Measurements from ENCODE around the gene ARHGEF12.

The ARHGEF12 gene

DNA sequence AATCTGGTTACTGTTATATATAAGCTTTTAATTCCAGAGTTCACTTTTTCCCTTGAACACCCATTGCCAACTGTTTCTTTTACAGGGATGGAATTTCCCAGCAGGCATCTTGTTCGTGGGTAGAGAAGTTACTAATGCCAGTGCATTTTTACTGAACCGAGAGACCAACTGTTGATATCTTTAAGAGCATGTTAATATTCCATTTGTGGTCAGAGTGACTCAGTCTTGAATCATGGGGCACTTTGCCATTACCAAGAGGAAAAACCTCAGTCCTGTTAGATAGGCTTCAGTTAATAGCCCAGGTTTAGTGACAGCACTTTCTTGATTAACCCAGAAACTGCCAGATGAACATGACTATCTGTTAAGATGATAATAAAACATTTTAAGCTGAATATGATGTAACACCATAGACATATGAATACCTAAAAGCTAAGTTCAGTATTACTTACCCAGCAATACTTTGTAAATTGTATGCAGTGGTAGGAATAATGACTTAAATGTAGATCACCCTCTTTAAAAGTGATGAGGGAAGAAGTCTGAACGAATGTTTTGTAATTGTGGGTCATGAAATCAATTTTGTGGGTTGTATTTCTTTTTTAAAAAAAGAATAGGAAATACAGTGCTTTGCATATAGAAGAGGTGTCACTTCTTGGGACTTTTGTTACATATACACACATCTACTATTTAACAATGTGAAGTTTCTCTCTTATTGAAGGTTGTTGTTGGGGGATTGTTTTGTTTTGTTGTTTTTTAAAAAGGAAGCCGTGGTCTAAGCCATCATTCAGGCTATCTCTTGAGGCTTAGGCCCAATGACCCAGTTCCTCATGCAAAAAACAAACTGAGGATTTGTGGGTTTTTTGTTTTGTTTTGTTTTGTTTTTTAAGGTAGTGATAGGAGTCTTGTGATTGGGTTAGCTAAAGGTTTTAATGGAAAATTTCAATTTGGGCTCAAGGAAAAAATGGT, 96.1 kb downstream of the ARHGEF12 start:
- DNase-seq: no peak

DNA sequence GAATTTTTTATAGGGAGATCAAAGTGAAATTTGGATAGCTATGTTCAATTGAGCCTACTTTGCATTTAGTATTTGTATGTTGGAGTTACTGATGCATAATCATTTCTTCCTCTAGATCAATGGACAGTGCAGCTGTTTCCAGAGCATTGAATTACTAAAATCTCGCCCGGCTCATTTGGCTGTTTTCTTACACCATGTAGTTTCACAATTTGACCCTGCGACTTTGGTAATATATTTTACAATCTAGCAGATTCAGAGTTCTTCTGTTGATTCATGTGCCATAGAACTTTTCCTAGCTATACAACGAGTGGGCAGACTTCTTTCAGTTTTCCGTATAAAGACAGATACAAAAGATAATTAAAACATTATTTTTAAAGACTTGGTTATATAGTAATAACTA, 105.4 kb downstream of the ARHGEF12 start:
- DNase-seq: no peak

DNA sequence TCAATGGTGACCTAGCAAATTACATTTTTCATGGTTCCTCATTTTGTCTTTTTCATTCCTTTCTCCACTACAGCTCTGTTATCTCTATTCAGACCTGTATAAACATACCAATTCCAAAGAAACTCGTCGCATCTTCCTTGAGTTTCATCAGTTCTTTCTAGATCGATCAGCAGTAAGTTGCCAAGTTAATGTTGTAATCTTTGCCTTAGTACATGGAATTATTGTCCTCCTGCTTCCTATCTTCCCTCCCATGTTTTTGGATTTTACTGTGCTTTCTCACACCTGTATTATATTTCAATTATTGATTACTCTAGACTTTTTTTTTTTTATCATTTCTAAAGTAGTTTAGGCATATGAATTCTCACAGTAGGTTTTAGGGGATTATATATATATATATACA, 105.8 kb downstream of the ARHGEF12 start:
- DNase-seq: no peak

DNA sequence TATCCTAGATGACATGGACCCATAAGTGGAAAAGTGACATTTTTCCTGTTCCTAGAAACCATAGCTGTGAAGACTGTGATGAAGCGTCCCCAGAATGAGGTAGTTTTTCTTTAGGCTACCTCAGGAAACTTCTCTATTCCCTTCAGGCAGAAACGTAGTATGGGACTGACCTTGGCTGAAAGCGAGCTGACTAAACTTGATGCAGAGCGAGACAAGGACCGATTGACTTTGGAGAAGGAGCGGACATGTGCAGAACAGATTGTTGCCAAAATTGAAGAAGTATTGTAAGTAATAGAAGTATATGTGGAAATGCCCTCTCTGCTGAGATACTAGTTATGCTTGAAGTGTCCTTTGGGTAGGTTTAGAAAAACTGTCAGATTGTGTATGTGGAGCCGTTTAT, 110.6 kb downstream of the ARHGEF12 start:
- no peak for DNase-seq

DNA sequence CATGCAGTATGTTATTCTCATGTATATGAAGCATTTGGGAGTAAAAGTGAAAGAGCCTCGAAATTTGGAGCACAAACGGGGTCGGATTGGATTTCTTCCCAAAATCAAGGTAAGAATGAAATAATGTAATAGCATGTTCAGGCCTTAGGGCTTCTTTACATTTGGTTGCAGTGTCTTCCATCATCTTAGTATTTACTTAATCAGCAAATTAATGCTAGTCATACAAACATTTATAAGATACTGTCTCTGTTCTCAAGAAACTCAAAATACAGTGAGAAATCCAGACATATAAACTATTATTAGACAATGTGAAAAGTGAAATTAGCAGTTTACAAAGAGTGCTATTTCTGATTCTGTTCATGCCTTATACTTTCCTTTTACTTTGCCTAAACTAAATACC, 112.0 kb downstream of the ARHGEF12 start:
- no peak for DNase-seq

DNA sequence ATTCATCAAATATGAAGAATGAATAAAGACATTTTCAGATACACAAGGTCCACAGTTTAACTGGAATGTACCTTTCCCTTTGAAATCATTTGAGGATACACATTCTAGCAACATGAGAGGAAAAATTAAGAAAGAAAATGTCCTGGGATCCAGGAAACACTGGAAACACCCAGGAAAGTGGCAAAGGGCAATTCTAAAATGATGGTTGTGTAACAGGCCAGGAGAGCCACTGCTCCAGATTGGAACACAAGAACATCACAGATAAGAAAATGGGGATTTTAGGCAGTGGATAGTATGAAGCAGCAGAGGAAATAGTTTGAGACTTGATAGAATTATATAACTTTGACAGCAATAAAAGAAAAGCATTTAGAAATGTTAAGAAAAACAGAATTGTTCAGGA, 119.3 kb downstream of the ARHGEF12 start:
- DNase-seq: no peak

DNA sequence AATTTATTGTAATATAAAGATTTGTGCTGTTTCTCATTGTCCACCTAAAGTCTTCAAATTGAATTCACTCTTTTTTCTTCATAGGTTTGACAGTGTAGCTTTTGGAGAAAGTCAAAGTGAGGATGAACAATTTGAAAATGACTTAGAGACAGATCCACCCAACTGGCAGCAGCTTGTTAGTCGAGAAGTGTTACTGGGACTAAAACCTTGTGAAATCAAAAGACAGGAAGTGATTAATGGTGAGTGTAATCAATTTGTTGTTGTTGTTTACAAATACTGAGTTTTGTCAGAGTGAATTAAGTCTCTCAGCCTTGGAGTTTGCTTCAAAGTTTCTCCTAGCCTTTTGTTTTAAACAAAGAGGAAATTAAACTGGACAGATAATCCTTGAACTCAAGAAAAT, 121.8 kb downstream of the ARHGEF12 start:
- DNase-seq: no peak

DNA sequence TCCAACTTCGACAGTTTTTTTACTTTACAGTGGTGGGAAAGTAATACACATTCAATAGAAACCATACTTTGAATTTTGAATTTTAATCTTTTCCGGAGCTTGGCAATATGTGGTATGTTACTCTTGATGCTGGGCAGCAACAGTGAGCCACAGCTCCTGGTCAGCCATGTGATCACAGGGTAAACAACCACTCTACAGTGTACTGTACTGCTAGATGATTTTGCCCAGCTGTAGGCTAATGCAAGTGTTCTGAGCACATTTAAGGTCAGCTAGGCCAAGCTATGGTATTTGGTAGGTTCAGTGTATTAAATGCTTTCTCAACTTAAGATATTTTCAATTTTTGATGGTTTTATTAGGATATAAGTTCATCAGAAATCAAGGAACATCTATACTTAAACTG, 126.6 kb downstream of the ARHGEF12 start:
- no peak for DNase-seq

DNA sequence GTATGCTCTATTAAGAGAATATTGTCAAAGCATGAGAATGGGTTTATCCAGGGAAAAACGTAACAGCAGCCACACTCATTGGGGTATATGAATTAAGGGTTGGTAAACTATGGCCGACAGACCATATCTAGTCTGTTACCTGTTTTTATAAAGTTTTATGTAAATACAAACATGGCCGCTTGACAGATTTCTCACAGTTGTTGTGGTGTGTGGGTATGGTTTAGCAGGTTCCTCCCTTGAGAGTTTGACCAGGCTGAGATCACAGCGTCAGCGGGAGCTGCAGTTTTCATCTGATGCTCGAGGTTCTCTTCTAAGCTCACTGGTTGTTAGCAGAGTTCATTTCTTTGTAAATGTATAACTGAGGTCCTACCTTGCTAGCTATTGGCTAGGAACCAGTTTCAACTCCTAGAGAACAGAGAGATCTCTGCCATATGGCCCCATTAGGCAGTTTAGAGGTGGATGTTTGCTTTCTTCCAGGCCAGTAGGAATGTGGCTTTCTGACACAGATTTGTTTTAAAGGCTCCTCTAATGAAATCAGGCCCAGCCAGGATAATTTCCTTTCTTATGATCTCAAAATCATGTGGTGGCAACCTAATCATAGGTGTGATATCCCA, 129.8 kb downstream of the ARHGEF12 start:
- DNase-seq: no peak

DNA sequence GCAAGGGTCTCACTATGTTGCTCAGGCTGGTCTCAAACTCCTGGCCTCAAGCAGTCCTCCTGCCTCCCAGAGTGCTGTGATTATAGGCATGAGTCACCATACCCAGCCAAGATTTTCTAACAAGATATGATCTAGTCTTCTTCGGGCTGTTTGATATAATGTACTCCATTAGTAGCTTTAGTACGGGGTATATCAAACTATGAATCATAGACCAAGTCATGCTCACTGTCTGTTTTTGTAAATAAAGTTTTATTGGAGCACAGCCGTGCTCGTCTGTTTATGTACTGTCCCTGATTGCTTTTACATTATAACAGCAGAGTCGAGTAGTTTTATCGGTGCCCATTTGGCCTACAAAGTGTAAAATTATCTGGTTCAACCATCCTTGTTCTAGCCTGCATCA, 131.4 kb downstream of the ARHGEF12 start:
- no peak for DNase-seq

DNA sequence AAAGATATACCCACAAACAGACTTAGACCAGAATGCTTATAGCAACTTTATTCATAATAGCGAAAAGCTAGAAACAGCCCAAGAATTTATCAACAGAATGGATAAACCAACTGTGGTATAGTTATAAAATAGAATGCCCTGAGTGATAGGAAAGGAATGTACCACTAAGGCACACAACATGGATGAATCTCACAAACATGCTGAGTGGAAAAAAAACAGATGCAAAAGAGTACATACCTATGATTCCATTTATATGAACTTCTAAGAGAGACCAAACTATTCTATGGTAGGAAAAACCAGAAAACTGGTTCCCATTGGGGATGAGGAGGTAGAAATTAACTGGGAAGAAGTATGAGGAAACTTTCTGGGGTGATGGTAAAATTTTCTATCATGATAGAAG, 134.9 kb downstream of the ARHGEF12 start:
- DNase-seq: no peak

DNA sequence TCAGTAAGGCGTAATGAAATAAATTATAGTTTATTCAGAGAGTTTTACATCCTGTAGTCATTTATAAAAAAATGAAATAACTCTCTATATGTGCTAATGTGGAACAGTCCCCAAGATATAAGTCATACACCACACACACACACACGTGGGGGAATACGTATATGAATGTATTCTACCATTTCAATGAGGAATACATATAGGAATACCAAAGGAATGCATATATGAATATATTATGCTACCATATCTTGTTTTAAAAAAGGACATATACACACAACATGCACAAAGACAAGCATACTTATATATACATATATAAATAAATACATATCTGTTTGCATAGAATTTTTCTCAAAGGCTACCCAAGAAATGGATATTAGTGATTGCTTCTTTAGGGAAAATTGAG, 135.8 kb downstream of the ARHGEF12 start:
- no peak for DNase-seq

DNA sequence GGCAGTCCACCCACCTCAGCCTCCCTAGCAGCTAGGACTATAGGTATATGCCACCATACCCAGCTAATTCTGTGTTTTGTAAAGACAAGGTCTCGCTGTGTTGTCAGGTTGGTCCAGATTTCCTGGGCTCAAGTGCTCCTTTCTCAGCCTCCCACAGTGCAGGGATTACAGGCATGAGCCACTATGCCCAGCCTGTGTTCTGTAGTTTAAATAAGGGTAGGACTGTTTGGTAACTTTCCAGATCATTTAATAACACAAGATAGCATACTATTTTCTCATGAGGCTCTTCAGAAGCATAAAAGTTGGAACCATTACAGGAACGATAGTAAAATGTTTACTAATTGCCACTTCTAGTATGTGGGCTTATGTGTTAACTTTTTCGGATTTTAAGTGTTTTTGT, 137.3 kb downstream of the ARHGEF12 start:
- no peak for DNase-seq

DNA sequence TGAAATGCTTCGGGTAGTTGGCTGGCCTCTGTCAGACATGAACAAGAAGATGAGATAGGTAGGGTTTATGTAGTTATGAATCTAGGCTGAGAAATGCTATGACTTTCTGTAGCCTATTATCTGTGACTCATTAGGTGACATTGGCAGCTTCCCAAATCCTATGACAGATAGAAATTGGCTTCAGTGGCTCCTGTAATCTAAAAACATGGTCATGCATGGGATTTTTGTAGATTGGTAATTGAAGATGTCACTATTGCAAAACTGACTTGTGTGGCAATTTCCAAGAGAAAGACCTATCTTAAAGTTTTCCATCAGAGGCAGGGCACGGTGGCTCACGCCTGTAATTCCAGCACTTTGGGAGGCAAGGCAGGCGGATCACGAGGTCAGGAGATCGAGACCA, 145.9 kb downstream of the ARHGEF12 start:
- DNase-seq: no peak

DNA sequence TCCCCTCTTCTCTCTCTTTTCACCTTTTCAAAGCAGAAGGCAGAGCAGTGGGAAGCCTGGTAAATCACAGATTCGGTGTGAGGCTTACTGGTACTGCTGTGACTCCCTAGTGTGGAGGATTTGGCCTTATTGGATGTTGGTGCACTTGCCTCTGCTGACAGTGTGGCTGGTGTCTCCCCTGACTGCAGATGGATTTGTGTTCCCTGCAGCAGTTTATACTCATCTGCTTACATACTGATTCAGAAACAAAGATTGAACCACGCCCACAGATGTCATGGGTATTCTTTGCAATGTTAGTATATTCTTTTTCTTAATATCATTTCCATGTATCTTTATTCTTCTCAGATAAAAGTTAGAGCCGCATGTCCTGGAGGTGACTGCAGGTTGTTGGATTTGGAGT, 148.5 kb downstream of the ARHGEF12 start:
- no peak for DNase-seq

DNA sequence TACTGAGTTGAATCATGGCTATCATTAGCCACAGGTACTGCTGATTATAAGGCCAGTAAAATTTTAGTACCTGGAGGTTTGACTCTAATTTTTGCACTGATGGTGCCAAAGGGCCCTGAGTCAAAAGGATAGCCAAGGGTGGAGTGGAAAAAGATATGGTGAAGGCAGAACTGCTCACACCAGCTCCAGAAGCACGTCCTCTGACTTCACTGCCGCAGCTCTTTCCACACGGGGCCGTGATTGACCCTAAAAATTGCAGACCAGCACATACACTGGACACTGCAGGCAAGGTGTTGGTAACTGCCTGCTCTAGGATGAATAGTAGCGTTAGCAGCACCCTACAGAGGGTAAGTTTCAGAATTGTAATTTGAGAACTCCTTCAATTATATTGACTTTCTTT, 149.9 kb downstream of the ARHGEF12 start:
- no peak for DNase-seq

DNA sequence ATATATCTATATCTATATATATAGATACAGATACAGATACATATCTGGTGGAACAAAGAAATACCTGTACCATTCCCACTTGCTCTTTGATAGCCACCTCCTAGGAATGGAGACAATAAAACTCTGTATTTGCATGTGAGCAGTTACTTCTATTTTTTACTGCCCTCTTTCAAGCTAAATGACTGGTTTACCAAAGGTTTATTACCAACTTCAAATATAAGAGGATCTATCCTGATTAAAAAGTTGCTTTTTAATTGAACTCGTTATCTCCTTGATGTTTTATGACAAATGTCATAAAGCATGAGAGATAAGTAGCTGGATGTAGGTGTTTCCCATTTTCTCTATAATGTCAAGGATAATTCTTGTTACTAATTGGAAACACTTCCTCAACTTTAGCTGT, 153.6 kb downstream of the ARHGEF12 start:
- DNase-seq: no peak

DNA sequence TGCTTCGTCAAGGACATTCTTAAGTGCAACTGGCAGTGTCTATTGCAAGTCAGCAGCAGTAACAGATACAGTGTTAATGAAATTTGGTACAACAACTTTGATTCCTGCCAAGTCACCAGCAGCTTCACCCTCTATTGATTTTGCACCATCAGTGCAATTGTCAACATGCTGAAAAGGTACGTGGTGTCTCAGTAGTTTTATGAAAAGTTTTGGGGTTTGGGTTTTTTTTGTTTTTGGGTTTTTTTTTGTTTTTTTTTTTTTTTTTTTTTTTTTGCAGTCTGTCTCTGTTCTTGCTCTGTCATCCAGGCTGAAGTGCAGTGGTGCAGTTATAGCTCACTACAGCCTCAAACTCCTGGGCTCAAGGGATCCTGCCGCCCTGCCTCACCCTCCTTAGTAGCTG, 156.3 kb downstream of the ARHGEF12 start:
- DNase-seq: no peak

DNA sequence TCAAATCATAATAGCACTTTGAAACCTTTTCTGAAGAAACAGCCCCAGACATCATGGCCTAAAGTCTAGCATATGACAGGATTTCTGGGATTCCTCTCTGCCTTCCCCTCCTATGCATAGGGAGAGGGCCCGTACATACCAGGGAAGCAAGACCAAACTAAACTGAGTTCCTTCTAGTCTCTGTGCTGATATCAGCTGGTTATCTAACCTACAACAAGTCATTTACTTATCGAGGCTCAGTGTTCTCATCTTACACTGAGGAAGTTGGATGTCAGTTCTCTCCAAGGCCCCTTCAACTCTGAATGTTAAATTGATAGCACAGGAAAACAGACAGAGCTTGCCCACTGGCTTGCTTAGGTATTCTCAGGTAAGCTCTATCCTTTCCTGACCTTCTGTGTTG, 158.4 kb downstream of the ARHGEF12 start:
- no peak for DNase-seq

DNA sequence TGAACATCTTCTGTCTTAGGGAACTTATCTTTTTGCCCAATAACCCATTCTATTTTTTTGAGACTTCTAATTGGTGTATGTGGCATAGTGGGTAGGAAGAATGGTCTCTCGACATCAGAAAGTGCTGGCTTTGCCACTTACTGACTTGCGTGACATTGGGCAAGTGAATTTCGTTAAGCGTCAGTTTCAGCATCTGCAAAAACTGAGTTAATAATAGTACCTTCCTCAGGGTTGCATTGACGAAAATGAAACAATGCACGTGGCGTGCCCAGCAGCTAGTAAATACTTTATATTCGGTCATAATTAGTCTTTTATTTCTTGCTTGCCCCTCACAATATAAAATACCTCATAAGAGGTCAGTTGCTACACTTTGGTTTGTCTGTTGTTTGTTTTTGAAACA, 162.9 kb downstream of the ARHGEF12 start:
- DNase-seq: no peak

DNA sequence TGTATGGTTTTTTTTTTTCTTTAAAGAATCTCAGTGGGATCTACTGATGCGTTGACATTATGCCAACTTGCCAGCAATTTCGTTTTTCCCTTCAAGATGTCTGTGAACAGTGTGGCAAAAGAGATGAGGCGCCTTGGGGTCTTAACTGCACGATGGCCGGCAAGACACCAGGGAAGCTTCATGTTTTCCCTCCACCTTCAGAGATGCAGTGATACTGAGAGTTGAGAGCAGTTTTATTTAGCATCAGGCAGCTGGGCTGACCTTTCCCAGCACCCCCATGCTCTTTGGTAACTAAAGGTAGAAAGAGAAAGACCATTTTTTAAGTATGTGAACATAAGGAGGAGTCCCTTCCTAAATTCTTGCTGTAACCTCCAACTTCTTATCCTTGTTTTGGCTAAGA, 163.6 kb downstream of the ARHGEF12 start:
- DNase-seq: no peak

DNA sequence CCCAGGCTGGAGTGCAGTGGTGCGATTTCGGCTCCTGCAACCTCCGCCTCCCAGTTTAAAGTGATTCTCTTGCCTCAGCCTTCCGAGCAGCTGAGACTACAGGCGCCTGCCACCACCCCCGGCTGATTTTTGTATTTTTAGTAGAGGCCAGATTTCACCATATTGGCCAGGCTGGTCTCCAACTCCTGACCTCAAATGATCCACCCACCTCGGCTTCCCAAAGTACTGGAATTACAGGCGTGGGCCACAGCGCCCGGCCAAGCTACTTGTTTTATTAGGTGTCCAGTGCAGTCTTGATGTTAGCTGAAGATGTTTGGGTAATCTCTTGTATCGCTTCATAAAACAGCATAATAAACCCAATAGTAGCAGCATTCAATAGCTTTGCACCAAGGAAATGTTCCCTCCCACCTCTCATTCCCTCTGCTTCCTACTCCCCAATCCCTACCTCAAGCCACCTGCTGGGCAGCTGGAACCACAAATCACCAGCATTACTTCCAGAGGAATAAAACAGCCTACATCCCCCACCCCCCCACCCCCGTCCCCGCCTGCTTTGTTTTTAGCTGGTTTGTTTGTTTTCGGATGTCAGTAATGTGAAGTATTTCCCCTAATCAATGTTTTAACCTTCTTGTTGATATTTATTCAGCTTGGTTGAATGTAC, 164.3 kb downstream of the ARHGEF12 start:
- no peak for DNase-seq

DNA sequence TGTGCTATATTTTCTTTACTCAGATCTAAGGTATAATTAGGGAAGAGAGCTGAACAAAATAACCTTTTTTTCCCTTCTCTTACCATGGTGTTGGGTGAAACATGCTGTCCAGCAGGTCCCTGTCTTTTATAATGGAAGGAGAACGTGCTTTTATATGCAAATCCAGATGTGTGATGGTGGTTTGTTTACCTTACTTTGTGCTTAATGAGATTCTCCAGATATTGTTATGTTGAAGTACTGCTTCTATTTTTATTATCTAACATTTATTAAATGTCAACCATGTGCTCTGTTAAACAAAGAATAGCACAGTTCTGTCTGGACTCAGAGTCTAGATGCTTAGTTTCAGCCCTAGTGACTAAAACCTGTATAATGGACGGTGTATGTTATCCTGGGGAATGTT, 165.2 kb downstream of the ARHGEF12 start:
- DNase-seq: no peak

All from activated CD4-positive, alpha-beta T cell treated with anti-CD3 and anti-CD28 coated beads for 1 hour (primary cell).